ENCODE results near the gene FUBP3. TPM values are rescaled to one million over a fixed set of nuclear protein-coding genes. Genes with fewer than 3 reads are reported as not detected.

FUBP3 gene
- total and polyA plus RNA-seq, 2 experiments from 2014 or later, result 42.5 to 74.8 TPM

- Histone ChIP-seq H3F3A (replicated peaks; ENCODE audit: low read depth) (no peaks in the 10 kb centered on the region), H3K4me3 (no peak overlapping the region), H3K4me1 (ENCODE audit: insufficient read depth) (no peaks in the 10 kb centered on the region; the same call in 1 of the 2 replicates), H3K36me3 (ENCODE audit: insufficient read depth) (peaks cover 16% of the 10 kb centered on the region), H3K9me2 (ENCODE audit: insufficient read depth) (no peaks in the 10 kb centered on the region), H4K20me1 (replicated peaks; ENCODE audit: insufficient read depth) (peaks cover 20% of the 10 kb centered on the region), H3K27ac (ENCODE audit: low read depth) (no peak overlapping the region), H2AFZ (no peak overlapping the region), H3K79me2 (replicated peaks; ENCODE audit: insufficient read depth) (peaks cover 34% of the 10 kb centered on the region), H3K4me2 (no peak overlapping the region), H3K27me3 (ENCODE audit: insufficient read depth) (no peaks in the 10 kb centered on the region)
- Mint-ChIP-seq H3K27me3 (ENCODE audit: insufficient read depth, low read depth, poor library complexity) (peaks cover 3% of the 10 kb centered on the region), H3K4me3 (no peak overlapping the region; the same call in 2 of the 3 replicates), H3K9me3 (no peaks in the 10 kb centered on the region), H3K36me3 (ENCODE audit: low read depth) (peaks cover 57% of the 10 kb centered on the region), H3K4me1 (peaks cover 28% of the 10 kb centered on the region), H3K27ac (no peak overlapping the region; the same call in 1 of the 2 replicates)
- no peak for TF ChIP-seq EZH2 (IDR thresholded peaks at IDR 0.05; ENCODE audit: low read depth, unreplicated experiment)
- TF ChIP-seq EZH2phosphoT487 (IDR thresholded peaks at IDR 0.05; ENCODE audit: unreplicated experiment), result no peak
- no peak for TF ChIP-seq JUNB (IDR thresholded peaks at IDR 0.05; ENCODE audit: unreplicated experiment)
- TF ChIP-seq CREB1 (CRISPR knock-in tag; IDR thresholded peaks at IDR 0.05; ENCODE audit: low read depth), result no peak
- ATAC-seq, result no peak
- no peak for DNase-seq (ENCODE audit: low spot score)
Measured at GRCh38 chr9:130601100-130601499, 21.7 kb downstream of the FUBP3 start.

- Histone ChIP-seq H3K27me3 (ENCODE audit: insufficient read depth) (no peaks in the 10 kb centered on the region), H3K4me1 (ENCODE audit: insufficient read depth) (peaks cover 3% of the 10 kb centered on the region; the same call in 1 of the 2 replicates), H2AFZ (no peak overlapping the region), H3K79me2 (replicated peaks; ENCODE audit: insufficient read depth) (peaks cover 42% of the 10 kb centered on the region), H3K4me2 (no peak overlapping the region), H3K9me2 (ENCODE audit: insufficient read depth) (no peaks in the 10 kb centered on the region), H3K36me3 (ENCODE audit: insufficient read depth) (peaks cover 6% of the 10 kb centered on the region), H3K4me3 (no peak overlapping the region), H3K27ac (ENCODE audit: low read depth) (no peak overlapping the region), H4K20me1 (replicated peaks; ENCODE audit: insufficient read depth) (peaks cover 14% of the 10 kb centered on the region), H3F3A (replicated peaks; ENCODE audit: low read depth) (no peaks in the 10 kb centered on the region)
- no peak for DNase-seq (ENCODE audit: low spot score)
- H3K27me3 Mint-ChIP-seq (ENCODE audit: insufficient read depth, low read depth, poor library complexity), result peaks cover 3% of the 10 kb centered on the region
- no peak overlapping the region for H3K4me3 Mint-ChIP-seq
- H3K9me3 Mint-ChIP-seq, result no peaks in the 10 kb centered on the region
- no peak overlapping the region for H3K27ac Mint-ChIP-seq
- peaks cover 23% of the 10 kb centered on the region for H3K4me1 Mint-ChIP-seq
- peaks cover 45% of the 10 kb centered on the region for H3K36me3 Mint-ChIP-seq (ENCODE audit: low read depth)
- ATAC-seq, result no peak
- no peak for TF ChIP-seq ZNF114 (CRISPR knock-in tag; IDR thresholded peaks at IDR 0.05)
- no peak for TF ChIP-seq EZH2 (IDR thresholded peaks at IDR 0.05; ENCODE audit: low read depth, unreplicated experiment)
- TF ChIP-seq REST (IDR thresholded peaks at IDR 0.05; ENCODE audit: unreplicated experiment), result no peak
- no peak for TF ChIP-seq POLR2AphosphoS5 (IDR thresholded peaks at IDR 0.05; ENCODE audit: low read depth)
- TF ChIP-seq CREB1 (CRISPR knock-in tag; IDR thresholded peaks at IDR 0.05; ENCODE audit: low read depth), result no peak
- TF ChIP-seq NANOG (IDR thresholded peaks at IDR 0.05; ENCODE audit: borderline replicate concordance), result no peak
- TF ChIP-seq EZH2phosphoT487 (IDR thresholded peaks at IDR 0.05; ENCODE audit: unreplicated experiment), result no peak
- TF ChIP-seq ZNF331 (CRISPR knock-in tag; IDR thresholded peaks at IDR 0.05; ENCODE audit: low read depth), result no peak
- no peak for TF ChIP-seq STAT1 (IDR thresholded peaks at IDR 0.05; ENCODE audit: unreplicated experiment)
- TF ChIP-seq ETS1 (IDR thresholded peaks at IDR 0.05), result no peak
- no peak for TF ChIP-seq CTCF (conservative IDR thresholded peaks at IDR 0.05; ENCODE audit: low read depth in 2 of 2)
Measured at GRCh38 chr9:130604295-130604694, 24.9 kb downstream of the FUBP3 start.
